B cell (primary cell): Measurements from ENCODE around the gene ZNF746.

ENCODE experiments used
- CTCF ChIP-seq: fragments of 200-600 bp; IDR thresholded peaks from one replicate; pipeline ENCODE4 v1.8.0; 2022; ENCODE audit warnings: antibody characterized with exemption, mild to moderate bottlenecking
- EZH2 ChIP-seq: IDR thresholded peaks from 2 replicates; pipeline ENCODE4 v1.6.1; 2012; ENCODE audit warnings: borderline replicate concordance, low read depth, mild to moderate bottlenecking, moderate library complexity, low read length; ENCODE audit not compliant: insufficient read depth, poor library complexity, severe bottlenecking

GRCh38 chr7:149475121-149476045 is 22.2 kb downstream of the ZNF746 start:
- TF ChIP-seq CTCF (no peak), EZH2 (no peak)
